GM18870 (cell line): ENCODE results near the gene CCDC74B.
"Not testable (repeated sequence)": the region's sequence is repeated elsewhere in the genome, so short reads cannot be mapped to it uniquely, and the experiment has no call there.

Experiments used
- ATAC-seq: cut with Tn5 transposase; IDR thresholded peaks from one replicate; pipeline ENCODE4 v1.9.1; 2021; ENCODE audit warnings: moderate library complexity; ENCODE audit not compliant: unreplicated experiment

Gene CCDC74B

DNA sequence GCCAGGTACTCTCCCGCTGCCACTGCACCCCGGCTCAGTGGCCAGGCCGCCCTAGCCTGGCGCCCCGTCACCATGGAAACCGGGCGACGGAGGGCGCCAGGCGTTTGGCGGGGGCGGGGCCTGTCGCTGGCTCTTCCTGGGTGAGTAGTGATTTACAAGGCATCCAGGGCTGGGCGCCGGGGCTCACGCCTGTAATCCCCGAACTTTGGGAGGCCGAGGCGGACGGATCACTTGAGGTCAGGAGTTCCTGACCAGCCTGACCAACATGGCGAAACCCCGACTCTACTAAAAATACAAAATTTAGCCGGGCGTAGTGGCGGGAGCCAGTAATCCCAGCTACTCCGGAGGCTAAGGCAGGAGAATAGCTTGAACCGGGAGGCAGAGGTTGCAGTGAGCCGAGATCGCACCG lies at the start of gene CCDC74B:
Gene CCDC74B (minus strand): TSS at position 107 of the 409 bp plus-strand sequence. CDS start 116 bp downstream, outside the sequence.
- peak; percentile 60 for ATAC-seq

DNA sequence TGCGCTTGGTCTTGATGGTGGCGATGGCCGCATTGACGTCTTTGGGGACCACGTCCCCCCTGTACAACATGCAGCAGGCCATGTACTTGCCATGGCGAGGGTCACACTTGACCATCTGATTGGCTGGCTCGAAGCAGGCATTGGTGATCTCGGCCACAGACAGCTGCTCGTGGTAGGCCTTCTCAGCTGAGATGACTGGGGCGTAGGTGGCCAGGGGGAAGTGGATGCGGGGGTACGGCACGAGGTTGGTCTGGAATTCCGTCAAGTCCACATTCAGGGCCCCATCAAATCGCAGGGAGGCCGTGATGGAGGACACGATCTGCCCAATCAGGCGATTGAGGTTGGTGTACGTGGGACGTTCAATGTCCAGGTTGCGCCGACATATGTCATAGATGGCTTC lies 48.9 kb upstream of the CCDC74B start:
- not testable (repeated sequence) for ATAC-seq

DNA sequence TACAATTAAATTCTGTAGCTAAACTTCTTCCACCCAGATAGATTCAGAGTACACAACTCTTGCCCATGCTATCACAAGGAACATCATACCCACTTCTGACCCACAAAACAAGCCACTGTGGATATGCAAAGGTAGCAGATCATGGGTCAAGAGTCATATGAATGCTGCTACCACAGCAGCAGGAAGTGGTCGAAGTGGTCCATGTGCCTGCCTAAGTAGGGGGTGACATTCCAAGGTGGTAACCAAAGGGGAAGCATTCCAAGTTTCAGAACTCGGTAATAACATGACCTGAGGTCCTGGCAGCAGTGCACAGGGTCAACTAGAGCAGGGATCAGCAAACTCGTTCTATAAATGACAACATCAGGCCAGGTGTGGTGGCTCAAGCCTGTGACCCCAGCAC lies 47.5 kb upstream of the CCDC74B start:
- not testable (repeated sequence) for ATAC-seq

DNA sequence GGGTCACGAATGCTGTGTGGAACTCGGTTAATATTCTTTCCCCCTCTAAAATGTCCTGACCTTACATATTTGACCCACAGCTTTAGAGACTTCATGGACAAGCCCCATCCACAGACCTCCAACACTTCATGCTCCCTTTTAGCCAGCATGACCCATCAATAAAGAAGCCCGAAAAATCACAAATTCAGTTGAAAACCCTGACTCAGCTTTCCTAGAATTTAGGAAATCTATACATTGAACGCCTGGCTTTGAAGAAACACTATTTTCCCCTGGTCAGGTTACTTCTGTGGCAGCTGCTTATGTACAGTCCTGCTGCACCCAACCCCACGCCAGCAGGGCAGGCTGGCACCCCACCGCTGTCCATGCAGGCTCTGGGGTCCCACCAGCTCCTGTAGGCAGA lies 46.4 kb upstream of the CCDC74B start:
- ATAC-seq, result not testable (repeated sequence)

DNA sequence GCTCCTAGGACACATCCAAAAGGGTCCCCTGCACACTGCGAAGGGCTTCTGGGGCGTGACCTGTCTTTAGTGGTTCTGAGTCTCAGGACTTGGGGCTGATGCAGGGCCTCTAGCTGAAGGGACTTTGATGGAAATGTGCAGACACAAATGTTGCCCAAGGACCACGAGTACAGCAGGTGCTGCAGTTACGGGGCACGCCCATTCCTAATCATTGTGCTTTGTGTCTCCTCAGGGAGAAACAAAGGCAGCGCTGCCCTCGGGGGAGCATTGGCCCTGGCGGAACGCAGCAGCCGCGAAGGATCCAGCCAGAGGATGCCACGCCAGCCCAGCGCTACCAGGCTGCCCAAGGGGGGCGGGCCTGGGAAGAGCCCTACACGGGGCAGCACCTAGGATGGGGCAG lies 45.3 kb upstream of the CCDC74B start:
- ATAC-seq, result no peak

DNA sequence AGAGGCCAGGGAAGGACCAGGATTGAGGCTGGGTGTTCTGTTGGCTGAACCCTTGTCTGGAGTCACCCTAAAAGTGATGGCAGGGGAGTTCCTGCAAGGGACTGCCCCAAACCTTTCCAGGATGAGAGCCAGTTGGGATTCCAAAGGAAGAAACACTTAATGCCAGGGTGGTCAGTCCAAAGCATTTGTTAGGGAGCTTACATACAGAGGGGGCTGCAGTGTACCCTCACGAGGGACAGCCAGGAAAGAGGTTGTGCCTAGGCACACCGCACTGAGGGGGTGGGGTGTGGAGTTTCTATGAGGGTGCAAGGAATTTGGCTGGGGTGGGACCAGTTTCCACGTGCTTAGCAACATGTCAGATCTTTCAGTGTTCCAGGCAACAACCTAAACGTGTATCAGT lies 44.0 kb upstream of the CCDC74B start:
- ATAC-seq, result not testable (repeated sequence)

DNA sequence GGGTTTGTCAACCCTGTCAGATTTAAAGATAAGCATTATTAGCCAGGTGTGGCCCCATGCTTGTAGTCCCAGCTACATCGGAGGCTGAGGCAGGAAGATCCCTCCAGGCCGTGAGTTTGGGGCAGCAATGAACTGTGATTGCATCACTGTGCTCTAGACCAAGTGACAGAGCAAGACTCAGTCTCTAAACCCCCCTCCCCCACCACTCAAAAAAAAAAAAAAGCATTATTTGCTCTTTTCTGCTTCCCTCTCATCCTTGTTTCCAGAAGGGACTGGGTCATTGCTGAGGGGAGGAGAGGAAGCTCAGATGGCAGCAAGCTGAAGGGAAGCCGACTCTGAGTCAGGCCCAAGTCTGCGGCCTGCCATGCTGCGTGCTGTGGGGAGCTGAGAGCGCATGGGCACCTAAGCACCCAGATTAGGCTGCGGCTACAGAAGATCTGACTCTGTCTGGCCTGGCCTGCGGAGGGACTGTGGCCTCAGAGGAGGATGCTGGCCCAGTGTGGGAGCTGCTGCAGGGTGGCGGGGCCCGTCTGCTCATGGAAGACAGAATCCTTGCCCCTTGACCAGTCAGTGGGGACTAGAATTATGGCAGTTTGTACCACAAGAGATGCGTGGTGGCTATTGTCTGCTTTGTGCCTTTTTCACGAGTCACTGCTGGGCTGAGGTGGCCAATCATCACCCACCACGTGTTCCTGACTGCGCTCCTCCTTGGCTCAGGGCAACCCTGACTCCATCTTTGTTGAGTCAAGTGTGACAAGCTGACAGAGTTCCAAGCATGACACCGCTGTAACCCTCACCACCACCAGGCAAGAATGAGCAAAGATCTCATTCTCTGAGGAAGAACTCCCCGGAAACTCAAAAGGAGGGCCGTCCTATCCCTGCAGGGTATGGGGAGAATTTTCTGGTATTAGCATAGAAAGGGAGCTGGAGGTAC lies 43.2 kb upstream of the CCDC74B start:
- not testable (repeated sequence) for ATAC-seq

DNA sequence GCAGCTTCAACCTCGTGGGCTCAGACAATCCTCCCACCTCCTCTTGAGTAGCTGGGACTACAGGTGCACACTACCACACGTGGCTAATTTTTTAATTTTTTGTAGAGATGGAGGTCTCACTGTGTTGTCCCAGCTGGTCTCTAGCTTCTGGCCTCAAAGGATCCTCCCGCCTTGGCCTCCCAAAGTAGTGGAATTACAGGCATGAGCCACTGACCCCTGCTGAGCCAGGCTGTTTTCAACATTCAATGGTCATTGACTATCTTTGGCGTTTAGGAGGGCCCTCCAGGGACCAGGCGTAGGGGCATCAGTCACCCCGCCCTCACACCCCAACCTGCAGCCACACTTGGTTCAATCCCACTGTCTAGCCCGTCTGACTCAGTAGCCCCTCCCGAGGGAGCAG lies 42.4 kb upstream of the CCDC74B start:
- no peak for ATAC-seq

DNA sequence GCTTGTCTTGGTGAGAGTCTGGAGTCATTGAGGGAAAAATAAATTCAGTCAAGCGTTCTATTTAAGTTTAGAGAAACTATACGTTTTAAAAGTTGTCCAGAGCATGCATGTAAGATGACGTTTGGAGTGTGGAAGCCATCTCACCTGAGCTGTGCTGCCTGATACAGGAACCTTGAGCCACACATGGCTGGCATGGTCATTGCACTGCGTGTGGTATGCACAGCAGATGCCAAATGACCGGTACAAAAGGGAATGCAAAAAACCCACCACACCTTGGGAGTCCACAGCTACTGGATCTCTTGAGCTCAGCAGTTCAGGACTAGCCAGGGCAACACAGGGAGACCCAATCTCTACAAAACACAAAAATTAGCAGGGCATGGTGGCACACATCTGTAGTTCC lies 41.5 kb upstream of the CCDC74B start:
- no peak for ATAC-seq

DNA sequence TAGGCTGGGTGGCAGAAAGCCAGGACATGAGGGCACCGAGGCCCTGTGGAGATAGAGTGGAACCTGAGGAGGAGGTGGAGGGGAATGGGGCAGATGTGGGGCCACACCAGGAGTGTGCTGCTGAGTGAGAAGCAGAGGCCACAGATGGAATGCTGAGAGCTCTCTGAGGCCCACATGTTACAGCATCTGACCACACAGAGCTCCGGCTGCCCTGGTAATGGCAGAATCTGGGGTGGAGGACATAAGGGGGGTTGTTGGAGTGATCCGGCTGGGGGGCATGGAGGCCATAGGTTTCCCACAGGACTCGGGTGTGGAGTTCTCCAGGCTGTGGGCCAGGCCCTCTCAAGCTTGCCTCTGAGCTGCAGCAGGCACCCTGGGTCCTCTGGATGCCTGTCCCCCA lies 41.0 kb upstream of the CCDC74B start:
- no peak for ATAC-seq

DNA sequence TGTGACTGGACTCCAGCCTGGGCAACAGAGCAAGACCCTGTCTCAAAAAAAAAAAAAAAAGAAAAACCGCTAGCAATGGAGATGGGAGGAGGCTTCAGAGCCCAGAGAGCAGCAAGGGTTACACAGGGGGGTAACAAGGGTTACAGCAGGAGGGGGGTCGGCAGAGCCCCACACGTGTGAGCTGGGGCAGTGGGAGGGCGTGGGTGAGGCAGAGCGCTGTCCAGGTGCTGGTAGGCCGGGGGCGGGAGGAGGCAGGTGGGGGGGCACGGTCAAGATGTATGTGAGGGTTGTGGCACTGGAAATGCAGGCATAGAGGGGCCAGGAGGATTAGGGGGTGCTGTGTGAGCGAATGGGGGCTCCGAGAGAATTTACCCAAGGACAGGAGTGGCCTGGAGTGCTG lies 40.5 kb upstream of the CCDC74B start:
- ATAC-seq, result no peak

DNA sequence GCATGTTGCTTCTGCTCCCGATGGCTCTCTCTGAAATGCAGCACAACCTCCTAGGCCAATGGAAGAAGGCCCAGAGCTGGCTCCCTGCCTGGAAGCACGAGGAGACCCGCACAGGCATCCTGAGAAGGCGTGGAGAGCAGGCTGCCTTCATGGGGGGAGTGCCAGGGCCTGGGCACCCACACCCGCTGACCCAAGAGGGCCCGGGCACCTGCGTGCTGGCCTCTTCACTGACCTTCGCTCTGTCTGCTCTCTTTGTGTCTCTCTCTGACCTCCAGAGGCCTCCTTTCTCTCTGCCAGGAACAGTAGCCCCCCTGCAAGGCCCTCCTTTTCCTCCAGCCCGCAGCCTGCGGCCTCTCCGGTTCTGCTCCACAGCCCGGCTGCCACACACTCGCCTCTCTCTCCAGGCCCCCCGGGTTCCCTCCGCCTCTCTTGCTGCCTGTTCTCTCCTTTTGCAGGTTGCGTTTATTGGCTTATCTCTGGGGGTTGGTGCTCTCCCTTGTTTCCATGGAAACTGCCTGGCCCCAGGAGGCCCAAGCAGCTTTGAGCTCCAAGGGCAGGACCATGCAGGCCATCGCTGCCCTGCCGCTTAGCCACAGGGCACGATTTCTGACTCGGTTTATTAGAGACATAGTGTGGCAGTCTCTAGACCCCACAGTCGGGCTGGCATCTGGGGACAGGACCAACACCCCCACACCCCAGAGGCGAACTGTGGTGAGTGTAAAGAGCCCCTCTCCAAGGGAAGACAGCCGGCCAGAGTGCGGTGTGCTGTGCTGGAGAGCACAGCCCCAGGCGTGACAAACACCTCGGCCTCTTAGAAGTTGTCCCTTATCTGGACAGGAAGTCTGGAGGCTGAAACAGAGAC lies 38.8 kb upstream of the CCDC74B start:
- no peak for ATAC-seq

DNA sequence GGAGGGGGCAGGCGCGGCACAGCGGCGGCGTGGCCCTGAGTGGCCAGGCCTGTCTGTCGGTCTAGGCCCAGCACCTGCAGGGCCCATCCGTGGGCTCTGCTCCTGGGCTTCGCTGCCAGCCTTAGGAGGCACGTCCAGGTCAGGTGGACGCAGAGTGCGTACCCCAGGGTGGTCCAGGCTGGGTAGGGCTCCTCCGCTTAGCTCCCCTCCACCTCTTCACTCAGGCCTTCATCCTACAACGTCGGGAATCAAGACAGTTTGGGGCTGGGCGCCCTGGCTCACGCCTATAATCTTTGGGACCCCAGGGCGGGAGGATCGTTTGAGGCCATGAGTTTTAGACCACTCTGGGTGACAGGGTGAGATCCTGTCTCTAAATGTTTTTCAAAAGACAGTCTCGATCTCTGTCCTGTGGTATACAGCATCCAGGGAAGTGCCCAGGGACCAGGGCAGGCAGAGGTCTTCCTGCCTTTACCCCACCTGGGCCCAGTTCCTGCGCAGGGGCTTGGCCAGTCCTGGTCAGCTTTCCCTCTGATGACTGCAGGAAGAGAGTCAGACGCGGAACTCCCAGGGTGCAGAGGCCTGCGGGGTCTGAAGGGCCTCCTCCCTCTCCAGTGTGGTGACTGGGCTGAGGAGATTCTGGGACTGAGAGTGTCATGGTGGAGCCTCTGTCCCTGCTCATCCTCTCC lies 38.1 kb upstream of the CCDC74B start:
- ATAC-seq, result peak; percentile 9

DNA sequence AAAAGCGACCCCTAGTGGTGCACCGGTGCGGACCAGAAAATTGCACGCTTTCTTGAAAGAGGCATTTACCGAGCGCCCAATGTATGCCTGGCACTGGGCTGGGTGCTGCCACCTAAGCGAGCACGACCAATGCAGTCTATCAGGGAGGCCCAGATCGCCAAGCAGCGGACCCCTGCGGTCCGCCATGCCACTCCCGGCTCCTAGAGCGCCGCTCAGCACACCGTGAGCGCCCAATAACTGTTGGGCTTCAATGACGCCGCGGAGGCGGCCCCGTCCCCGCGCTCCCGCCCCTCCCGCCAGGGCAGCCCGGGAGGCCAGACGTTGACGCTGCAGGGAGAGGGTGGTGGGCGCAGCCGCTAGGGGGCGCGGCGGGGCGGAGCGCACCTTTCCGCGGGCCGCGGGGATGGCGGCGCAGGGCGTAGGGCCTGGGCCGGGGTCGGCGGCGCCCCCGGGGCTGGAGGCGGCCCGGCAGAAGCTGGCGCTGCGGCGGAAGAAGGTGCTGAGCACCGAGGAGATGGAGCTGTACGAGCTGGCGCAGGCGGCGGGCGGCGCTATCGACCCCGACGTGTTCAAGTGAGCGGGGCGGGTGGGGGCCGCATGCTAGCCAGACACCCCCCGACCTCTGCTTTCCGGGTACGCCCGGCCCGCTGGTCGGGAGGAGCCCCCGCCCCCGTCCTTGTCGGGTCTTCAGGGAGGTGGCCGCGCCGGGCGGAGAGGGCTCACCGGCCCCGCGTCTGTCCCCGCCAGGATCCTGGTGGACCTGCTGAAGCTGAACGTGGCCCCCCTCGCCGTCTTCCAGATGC lies 37.2 kb upstream of the CCDC74B start, which contains the start of gene MZT2B:
Gene MZT2B (plus strand): TSS at position 383 of the 803 bp plus-strand sequence. CDS start 21 bp downstream, at position 404.
- ATAC-seq, result peak; percentile 72

DNA sequence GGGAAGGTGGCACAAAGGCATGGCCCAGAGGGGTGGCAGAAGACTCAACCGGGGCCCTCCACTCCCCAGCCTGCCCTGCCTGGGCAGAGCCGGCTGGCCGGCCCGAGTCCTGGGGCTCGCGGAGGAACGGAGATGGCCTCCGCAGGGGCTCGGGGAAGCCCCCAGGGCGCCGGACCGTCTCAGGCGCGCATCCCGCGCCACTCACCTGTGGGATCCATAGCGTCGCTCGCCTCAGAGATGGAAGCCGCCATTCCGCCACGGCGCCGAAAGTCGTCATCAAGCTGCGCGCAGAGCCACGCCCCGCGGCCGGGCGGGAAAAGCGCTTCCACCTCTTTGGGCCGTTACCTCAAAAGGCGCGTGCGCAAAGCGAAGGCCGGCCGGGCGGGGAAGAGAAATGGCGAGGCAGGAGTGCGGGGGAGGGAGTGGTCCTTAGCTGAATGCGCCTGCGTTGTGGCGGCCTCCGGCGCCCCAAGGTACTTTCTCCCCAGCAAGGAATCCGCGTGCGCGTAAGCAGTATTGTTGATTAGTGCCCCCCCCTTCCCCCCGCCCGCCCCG lies 36.5 kb upstream of the CCDC74B start, which contains the start of gene SMPD4:
Gene SMPD4 (minus strand): TSS at position 278 of the 555 bp plus-strand sequence. CDS start 5,010 bp downstream, outside the sequence.
- peak; percentile 51 for ATAC-seq

DNA sequence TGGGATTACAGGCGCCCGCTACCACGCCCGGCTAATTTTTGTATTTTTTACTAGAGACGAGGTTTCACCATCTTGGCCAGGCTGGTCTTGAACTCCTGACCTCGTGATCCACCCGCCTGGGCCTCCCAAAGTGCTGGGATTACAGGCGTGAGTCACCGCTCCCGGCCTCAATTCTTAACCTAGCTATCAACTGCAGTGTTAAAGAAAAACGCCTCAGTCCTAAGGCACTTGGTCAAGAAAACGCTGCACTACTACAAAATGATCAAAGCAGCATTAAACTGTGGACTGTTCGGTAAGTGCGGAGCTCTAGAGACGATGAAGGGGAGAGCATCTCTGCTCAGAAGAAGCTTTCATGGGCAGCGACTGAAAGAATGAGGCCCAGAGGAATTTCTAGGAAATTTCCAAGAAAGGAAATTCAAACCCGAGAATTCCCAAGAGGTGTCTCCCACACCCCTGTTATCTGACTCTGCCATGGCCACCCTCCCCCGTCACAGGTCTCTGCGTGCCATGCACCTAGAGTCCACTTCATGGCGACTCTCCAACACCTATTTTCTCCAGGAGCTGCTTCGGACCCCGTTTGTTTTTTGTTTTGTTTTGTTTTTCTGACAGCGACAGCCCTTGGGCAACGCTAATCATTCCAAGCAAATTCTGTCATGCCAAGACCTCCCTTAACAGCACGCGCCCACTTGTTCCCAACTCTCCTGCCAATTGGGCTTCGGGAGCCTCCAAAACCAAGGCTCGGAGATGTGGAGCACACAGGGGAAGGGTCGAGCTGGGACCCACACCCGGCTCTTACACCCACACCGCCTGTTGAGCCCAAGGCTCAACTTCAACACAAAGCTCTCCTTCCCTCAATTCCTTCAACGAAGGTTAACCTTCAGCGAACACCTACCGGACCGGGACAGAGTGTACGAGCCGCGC lies 35.8 kb upstream of the CCDC74B start:
- ATAC-seq, result not testable (repeated sequence)

DNA sequence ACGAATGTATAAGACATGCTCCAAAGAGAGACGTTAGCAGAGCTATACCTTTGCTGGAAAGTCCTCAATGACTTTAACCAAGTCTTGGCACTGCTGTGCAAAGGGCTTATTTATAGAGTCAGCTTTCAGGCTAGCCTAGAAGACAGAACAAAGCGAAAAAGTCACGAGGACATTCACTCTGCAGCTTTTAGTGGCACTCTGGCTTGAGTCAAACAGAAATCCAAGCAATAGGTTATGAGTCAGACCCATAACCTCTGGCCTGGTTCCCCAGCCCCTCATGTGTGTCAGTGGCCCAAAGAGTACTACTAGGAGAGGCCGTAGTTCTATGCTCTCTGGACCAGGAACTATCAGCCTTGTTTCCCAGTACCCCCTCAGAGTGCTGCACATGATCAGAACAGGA lies 30.0 kb upstream of the CCDC74B start:
- ATAC-seq, result not testable (repeated sequence)

DNA sequence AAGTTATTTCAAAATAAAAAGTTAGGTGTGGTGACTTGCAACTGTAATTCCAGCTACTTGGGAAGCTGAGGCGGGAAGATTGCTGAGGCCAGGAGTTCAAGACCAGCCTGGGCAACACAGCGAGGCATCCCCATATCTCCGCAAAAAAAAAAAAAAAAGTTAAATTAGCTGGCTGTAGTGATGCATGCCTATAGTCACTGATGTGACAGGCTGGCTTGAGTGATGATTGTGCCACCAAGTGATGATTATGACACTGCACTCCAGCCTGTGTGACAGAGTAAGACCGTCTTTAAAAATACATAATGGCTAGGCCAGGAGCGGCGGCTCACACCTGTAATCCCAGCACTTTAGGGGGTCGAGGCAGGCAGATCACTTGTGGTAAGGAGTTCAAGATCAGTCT lies 25.0 kb upstream of the CCDC74B start:
- ATAC-seq, result no peak

DNA sequence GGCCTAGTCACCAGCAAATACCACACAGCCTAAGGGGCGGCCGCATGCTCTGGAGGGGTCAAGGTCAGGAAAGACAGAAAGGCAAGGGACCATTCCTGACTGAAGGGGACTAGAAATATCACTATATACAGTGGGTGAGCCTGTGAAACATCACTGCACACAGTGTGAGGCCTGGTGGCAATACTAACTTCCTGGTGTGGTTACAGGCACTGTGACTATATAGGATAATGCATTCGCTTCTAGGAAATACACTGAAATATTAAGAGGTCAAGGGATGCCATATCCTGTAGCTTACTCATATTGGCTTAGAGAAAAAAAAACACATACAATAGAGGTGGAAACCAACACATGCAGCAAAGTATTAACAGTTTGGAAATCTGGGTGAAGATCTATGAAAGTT lies 24.3 kb upstream of the CCDC74B start:
- not testable (repeated sequence) for ATAC-seq
